CD4-positive, alpha-beta T cell treated with Interleukin-4 for 4 hours (primary cell): ENCODE results near the gene SULT1B1.
A peak's percentile ranks its signal among the peaks of the same experiment; 100 is the strongest.

Experiments
- DNase-seq: peaks from one replicate; pipeline ENCODE4 v3.0.0-alpha.2; 2020

SULT1B1 gene

DNA sequence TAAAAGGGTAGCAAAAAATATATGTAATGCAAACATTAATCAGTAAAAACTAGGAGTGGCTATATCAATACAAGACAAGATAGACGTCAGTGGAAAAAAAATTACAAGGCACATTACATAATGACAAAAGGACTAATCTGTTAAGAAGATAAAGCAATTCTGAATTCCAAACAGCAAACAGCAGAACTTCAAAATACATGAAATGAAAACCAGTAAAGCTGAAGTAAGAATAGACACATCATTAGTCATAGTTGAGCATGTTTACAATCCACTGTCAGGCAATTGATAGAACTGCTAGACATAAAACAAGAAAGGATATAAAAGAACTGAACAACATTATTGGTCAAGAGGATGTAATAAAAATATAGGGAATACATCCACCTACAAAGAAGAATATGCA lies 12.2 kb downstream of the SULT1B1 start:
- no peak for DNase-seq

- DNase-seq, result no peak
Measured at GRCh38 chr4:69744157-69744478, 16.3 kb downstream of the SULT1B1 start.

GRCh38 chr4:69743476-69744156 lies 16.8 kb downstream of the SULT1B1 start:
- no peak for DNase-seq

- no peak for DNase-seq
Measured at GRCh38 chr4:69742596-69742995, 17.8 kb downstream of the SULT1B1 start.

DNA sequence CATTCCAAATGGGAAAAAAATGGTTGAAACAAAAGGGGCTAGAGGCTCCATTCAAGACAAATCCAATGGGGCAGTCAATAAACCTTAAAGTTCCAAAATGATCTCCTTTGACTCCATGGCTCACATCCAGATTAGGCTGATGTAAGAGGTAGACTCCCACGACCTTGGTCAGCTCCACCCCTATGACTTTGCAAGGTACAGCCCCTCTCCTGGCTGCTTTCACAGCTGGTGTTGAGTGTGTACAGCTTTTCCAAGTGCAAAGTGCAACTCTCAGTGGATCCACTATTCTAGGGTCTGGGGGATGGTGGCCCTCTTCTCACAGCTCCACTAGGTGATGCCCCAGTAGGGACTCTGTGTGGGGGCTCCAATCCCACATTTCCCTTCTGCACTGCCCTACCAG lies 21.5 kb downstream of the SULT1B1 start:
- no peak for DNase-seq

GRCh38 chr4:69735119-69735518 lies 25.3 kb downstream of the SULT1B1 start:
- DNase-seq, result no peak

DNA sequence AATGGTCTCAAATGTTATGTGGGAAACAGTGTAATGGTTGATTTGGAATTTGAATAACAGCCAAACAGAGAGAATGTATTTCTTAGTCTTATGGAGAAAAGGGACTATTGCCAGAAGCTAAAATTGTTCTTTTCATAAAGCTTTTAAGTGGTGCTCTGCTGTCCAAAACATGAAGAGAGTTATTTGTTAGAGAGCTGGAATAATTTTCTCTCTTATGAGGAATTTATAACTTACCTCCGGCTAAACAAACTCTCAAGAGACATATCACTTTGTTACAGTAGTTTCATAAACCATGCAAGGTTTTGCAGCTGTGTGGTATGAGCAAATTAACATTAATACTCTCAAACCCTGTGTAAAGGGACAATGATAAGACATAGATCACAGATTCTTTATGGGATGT lies 28.6 kb downstream of the SULT1B1 start:
- no peak for DNase-seq

GRCh38 chr4:69731241-69731640 lies 29.2 kb downstream of the SULT1B1 start:
- DNase-seq, result no peak

- no peak for DNase-seq
Measured at GRCh38 chr4:69730002-69730401, 30.4 kb downstream of the SULT1B1 start.

GRCh38 chr4:69727926-69728325 lies 32.5 kb downstream of the SULT1B1 start:
- no peak for DNase-seq

DNA sequence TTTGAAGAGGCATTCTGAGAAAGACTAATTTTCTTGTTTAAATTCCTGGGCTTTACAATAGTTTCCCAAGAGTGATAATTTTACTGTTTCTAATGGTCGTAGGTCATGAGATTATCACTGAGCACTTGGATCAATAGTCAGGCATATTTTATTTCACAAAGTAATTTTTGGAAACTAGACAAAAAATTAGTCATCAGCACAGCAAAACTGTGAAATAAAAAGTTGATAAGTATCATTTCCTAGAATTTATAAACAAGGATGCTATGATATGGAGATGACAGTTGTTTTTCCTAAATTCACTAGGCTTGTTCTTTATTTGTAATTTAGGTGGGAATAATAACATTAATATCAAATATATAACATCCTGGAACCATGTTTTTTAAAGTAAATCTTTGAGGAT lies 33.0 kb downstream of the SULT1B1 start:
- DNase-seq, result no peak

DNA sequence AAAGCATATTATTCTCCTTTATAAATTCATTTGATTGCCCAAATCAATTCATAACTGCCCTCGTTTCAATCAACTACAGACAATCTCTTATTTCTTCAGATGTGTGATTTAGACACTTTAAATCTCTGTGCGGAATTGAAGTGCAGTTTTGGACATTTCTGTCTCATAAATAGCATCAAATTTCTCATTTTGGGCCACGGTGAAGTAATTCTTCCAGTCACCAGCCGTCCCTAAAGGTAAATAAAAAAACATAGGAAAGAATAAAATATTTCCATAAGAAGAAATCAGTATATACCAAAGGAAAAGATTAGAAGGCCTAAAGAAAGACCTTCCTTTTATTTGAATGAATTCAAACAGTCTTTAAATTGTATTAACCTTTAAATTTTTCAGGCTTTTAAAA lies 33.4 kb downstream of the SULT1B1 start:
- DNase-seq, result no peak

GRCh38 chr4:69718396-69719271 lies 41.8 kb downstream of the SULT1B1 start:
- no peak for DNase-seq

- no peak for DNase-seq
Measured at GRCh38 chr4:69717778-69718177, 42.6 kb downstream of the SULT1B1 start.

- no peak for DNase-seq
Measured at GRCh38 chr4:69716654-69717053, 43.8 kb downstream of the SULT1B1 start.

- DNase-seq, result no peak
Measured at GRCh38 chr4:69714086-69714485, 46.3 kb downstream of the SULT1B1 start.

- no peak for DNase-seq
Measured at GRCh38 chr4:69713593-69713992, 46.8 kb downstream of the SULT1B1 start.

DNA sequence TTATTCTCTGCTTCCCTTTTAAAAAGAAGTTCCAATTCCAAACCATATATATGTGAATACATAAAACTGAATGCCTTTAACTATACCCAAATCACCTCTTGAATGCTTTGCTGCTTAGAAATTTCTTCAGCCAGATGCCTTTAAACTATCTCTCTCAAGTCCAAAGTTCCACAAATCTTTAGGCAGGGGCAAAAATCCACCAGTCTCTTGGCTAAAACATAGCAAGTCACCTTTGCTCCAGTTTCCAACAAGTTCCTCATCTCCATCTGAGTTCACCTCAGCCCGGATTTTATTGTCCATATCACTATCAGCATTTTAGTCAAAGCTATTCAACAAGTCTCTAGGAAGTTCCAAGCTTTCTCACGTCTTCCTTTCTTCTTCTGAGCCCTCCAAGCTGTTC lies 49.8 kb downstream of the SULT1B1 start:
- DNase-seq, result no peak

- no peak for DNase-seq
Measured at GRCh38 chr4:69708211-69708610, 52.2 kb downstream of the SULT1B1 start.

DNA sequence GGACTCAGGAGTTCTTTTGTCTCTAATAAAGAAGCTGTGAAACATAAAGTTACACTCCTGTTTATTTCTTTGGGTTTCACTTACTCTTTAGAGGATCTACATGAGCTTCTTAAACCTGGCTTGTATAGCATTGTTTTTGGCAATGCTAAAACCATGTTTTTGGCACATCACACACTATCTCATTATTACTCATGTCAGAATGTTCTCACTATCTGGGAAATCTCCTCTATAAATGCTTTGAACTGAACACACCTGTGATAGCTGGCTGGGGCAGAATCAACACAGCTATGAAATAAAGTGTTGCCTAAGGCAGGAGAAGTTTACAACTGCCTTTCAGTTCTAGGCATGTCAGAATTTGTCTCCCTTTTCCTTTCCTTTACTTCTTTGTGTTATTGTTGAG lies 52.6 kb downstream of the SULT1B1 start:
- DNase-seq, result no peak

- DNase-seq, result no peak
Measured at GRCh38 chr4:69702201-69702600, 58.2 kb downstream of the SULT1B1 start.

- no peak for DNase-seq
Measured at GRCh38 chr4:69701696-69702095, 58.7 kb downstream of the SULT1B1 start.

GRCh38 chr4:69697536-69698242 lies 62.7 kb downstream of the SULT1B1 start:
- DNase-seq, result no peak

DNA sequence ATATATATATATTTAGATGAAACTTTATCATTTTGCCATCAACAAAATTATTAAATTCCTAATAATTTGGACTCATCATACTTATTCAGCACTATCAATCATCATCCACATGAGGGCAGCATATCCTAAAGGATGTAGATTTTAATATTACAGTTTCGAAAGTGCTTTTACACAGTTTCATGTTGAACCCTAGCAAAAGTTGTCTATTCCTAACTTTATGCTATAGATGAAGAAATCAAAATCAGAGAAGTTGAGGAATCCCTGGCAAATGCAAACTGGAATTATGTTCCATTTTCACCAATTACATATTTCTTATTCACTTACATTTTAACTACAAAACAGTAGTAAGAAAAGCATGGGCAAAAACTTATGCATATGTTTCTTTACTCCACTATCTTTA lies 70.8 kb downstream of the SULT1B1 start:
- peak; percentile 31 for DNase-seq
